ENCODE results near the gene ETS1.

The ETS1 gene

DNA sequence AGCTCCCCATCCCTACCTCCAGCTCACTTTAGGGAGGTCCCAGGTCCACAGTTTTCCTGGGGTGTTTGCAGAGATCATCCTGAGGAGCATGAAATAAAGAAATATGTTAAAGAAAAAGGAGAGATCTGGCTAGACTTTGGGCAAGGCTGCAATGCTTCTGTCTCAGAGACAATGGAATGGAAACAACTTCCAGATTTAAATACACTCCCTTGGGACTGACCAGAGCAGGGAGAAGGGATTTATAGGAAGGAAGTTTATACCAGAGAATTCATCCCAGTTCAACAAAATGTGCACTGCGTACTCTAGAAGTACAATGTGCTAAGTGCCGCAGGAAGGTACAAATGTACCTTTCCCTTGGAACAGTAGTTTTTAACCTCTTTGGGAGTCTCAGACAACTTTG is 40.4 kb downstream of the ETS1 start:
- DNase-seq: no peak

DNA sequence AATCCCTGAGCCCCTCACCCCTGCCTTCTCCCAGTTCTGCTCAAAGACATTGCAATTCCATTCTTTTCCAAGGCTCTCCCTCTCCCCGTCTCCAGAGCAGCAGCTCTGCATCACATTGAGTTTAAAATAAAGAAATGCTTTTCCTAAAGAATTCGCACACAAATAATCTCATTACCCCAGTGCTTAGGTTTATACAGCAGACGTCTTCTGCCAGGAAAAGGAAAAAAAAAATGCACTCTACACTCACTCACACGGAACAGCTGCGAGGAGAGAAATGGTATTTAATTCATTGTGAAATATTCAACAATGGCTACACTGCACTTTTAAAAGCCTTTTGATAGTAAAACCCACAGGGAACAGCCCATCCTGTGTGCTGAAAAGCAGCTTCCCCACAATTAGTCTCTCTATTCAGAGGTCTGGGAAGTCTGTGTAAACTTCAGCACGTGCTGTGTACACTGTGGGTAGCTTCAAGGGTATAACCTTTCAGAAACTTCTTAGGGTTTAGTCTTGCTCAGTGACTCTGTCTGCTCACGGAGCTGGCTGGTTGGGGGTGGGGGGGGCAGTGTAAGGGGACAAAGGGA is 42.8 kb downstream of the ETS1 start:
- no peak for DNase-seq

GRCh38 chr11:128540469-128540868 is 46.9 kb downstream of the ETS1 start:
- DNase-seq: no peak

GRCh38 chr11:128536506-128536905 is 50.9 kb downstream of the ETS1 start:
- DNase-seq: no peak

DNA sequence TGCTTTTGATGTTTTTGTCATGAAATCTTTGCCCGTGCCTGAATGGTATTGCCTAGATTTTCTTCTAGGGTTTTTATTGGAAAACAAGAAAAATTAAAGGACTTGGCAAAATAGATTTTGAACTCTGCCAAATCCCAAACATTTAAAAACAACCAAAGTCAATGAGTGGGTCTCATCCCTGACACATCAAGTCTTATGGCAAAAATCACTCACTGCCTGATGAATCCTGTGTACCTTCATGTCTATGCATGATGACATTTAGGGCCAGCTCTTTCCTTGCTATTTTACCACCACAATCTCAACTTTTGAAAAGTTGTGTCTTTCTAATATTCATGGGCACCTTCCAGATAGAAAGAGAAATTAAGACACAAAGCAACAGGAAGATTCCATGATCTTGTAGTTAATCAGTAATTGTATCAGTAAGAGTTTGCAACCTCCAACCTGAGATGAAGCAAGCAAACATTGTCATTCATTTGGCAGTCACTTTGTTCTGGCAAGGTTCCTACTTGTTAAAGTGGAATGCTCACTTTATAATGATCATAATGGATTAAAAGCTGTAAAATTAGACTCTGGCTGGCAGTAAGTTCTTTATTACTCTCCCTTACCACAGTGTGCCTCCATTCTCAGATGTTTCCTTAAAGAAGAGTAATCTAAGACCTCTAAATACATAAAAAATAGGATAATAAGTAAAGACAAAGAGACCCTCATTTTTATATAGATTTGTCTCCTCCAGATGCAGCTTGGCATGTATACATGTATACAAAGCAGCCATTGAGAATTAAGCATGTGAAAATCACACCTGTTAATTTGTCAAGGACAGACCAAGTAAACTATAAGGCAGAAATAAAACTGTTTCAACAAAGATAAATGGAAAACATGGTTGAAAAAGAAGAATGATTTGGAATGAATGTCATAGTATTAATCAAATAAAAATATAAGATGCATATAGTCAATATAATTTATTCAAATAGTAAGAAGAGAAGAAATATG is 51.6 kb downstream of the ETS1 start:
- no peak for DNase-seq

DNA sequence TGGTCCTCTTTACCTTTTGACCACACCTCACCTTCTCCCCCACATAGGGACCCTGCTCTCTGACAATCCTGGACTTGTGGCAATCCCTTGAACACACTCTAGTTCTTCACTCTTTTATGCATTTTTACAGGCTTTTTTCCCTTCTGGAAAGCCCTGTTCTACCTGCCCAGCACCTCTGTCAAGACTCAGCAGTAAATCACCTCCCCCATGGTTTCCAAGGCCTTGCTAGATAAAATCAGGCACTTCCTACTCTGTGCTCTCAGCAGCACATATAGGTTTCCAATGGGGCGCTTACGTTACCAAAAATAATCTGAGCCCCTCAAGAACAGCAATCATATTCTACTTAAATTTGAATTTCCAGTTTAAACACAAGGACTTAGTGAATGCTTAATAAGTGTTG is 53.9 kb downstream of the ETS1 start:
- no peak for DNase-seq

GRCh38 chr11:128532572-128533091 is 54.7 kb downstream of the ETS1 start:
- peak in 24 of 58 donors; percentile 12 to 79 (median 52) for DNase-seq

- DNase-seq: peak in 51 of 58 donors; percentile 8 to 92 (median 68)
Measured at GRCh38 chr11:128532016-128532571, 55.3 kb downstream of the ETS1 start.

GRCh38 chr11:128531588-128531987 is 55.8 kb downstream of the ETS1 start:
- DNase-seq: no peak

- DNase-seq: peak in 1 of 58 donors; percentile 28
Measured at GRCh38 chr11:128530118-128531074, 57.0 kb downstream of the ETS1 start.

- DNase-seq: no peak
Measured at GRCh38 chr11:128528294-128528693, 59.1 kb downstream of the ETS1 start.

DNA sequence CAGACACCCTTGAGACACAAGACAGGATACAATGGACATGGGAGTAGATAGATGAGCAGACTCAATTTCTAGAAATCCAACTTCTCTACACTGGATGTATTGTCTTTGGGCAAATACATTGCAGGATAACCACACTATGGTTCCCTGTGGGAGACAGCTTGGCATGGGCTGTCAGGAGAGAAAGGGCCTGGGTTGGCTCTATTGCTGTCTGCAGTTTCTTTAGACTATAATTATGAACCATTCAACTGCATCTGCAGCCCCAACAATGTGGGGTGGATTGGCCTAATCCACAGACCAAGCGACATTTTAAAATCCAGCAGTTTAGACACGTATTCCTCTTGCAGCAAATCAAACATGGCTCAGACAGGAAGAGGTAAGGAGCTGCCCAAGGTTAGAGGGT is 60.3 kb downstream of the ETS1 start:
- DNase-seq: no peak

DNA sequence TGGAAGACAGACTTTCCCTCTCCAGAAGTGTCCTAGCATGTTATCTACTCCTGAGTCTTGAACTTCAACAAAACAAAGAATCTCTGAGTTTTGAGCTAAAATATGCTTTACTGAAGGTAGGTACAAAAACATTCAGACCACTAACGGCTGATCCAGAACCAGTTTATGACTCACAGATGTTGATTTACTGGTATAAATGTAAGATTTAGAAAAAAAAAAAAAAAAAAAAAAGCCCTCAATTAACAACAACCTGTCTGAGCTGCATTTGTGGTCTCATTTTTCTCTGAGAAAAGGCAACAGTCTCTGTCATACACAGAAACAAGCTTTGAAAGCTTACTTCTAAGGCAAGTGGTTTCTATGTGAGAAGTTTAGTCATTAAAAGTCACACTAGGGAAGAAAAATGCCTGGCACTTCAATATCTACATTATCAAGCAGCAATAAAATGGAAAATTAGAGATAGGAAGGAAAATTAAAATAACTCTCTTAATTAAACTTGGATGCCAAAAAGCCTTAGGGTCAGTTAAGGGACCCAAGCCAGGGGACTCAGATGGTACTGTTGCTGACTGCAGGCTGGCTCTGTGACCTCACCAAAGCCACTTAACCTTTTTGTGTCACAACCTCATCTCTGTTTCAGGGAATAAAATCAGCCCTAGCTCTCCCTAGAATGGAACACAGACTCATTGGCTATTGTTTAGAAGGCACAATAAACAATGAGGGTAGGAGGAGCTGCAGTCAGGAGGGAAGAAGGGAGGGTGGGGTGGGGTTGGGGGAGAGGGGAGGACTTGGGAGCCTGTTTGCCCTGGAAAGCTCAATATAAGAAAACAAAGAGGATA is 61.7 kb downstream of the ETS1 start:
- peak in 12 of 58 donors; percentile 11 to 80 (median 36) for DNase-seq

- no peak for DNase-seq
Measured at GRCh38 chr11:128524172-128524571, 63.2 kb downstream of the ETS1 start.

DNA sequence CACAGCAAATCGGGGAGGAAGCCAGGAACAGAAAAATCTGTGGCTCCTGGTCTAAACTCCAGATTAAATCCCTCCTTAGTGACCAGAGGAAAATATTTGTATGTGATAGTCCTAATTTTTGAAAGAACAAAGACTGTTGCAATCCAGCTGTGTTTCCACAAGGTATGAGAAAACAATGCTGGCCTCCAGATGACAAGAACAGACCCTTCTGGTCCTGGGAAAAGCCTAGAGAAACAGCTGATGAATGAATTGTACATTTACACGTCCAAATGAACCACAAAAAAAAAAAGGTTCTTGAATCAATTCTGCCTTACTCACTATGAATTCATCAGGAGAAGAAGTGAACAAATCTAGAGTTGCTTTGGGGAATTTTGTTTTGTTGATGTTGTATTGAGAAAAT is 63.7 kb downstream of the ETS1 start:
- no peak for DNase-seq

DNA sequence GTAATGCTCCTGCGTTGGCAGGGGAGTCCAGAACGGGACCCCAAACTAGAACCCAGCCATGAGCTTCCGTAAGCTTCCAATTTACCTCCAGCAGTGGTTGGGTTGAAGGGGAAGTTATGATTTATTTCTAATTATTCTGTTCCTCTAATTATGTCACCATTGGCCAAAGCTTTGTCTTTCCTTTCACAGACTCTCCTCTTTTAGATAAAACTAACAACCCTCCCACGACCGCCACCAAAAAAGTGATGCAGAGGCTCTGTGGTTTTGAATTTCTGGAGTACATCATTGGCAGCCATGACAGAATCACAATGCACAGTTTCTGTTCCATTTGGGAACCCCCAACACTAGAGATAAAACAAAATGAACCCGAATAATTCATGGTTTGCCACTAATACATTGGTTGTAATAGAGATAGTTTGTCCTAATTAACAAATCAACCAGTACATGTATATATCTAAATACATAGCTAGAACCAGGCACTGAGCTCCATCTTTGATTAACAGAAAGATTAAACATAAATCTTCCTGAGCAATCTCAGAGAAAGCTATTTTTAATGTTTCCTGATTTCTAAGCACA is 64.3 kb downstream of the ETS1 start:
- DNase-seq: no peak

- DNase-seq: peak in 57 of 58 donors; percentile 29 to 94 (median 85)
Measured at GRCh38 chr11:128522055-128522942, 65.1 kb downstream of the ETS1 start.

DNA sequence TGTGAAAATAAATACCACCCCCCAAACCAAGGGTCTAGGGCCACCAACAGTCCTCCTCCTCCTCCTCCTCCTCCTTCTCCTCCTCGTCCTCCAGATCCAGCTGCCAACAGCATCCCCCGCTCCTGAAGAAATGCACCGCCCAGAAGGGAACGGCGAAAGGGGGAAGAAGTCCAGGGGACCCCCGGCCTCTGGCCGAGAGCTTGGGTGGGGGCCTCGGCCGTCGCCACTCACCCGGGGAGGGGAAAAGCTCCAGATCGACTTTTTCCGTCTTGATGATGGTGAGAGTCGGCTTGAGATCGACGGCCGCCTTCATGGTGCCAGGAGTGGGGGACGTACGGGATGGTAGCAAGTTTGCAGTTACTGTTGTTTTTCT is 65.7 kb downstream of the ETS1 start:
- DNase-seq: peak in 3 of 58 donors; percentile 56 to 62 (median 60)
